GM12878 (cell line): ENCODE results near the gene GPR39. TPM values are rescaled to one million over a fixed set of nuclear protein-coding genes. Genes with fewer than 3 reads are reported as not detected.

Experiments
- ATAC-seq: fragments of 200-7000 bp; cut with Tn5 transposase; 3 replicates; pipeline ENCODE4 v1.9.1; 2020; ENCODE audit warnings: mild to moderate bottlenecking, moderate library complexity
- BruUV-seq: library from RNA; stranded (reverse); fragments of 400-500 nt; replicated peaks from 2 replicates; lab custom pipeline; 2021; lab: Mats Ljungman, UMichigan
- CTCF ChIA-PET: fragments of 300-600 bp; sonication (Branson Sonifier 250); formaldehyde crosslinking; extraction: SDS; loops from one replicate; lab custom pipeline; 2021; ENCODE audit warnings: inconsistent platforms; lab: Yijun Ruan, JAX
- POLR2A ChIA-PET: fragments of 350-600 bp; formaldehyde crosslinking; extraction: SDS; loops from one replicate; lab custom pipeline; 2021; ENCODE audit warnings: inconsistent platforms; lab: Charles Lee
- RAD21 ChIA-PET: fragments of 300-600 bp; sonication (Branson Sonifier 250); formaldehyde crosslinking; loops from one replicate; lab custom pipeline; 2023; ENCODE audit warnings: antibody characterized with exemption; ENCODE audit not compliant: unreplicated experiment; lab: Charles Lee
- SMC1A ChIA-PET: fragments of 300-600 bp; sonication (Branson Sonifier 250); formaldehyde crosslinking; loops from one replicate; lab custom pipeline; 2023; ENCODE audit not compliant: unreplicated experiment, uncharacterized antibody; lab: Charles Lee
- DNase-seq: peaks from one replicate; pipeline ENCODE4 v3.0.0-alpha.2; 2011; ENCODE audit warnings: low read depth, low spot score
- FAIRE-seq: peaks from 3 replicates; lab custom pipeline; 2011; peaks lifted over from hg19 to GRCh38; lab: Jason Lieb, UNC
- H2AFZ ChIP-seq: 2 replicates; pipeline ENCODE4 v1.6.0; 2011; ENCODE audit warnings: low read depth, low read length, control low read depth; ENCODE audit not compliant: control insufficient read depth
- H3K27ac ChIP-seq: 2 replicates; pipeline ENCODE4 v1.5.1; 2011; ENCODE audit warnings: control low read depth; ENCODE audit not compliant: control insufficient read depth, insufficient read depth
- H3K27me3 ChIP-seq, 2 experiments: replicated peaks in 1 of 2; 2 replicates each; pipeline versions ENCODE4 v1.6.0 to v1.6.1; 2011; ENCODE audit warnings: low read length in 1 of 2; ENCODE audit not compliant: control insufficient read depth in 2 of 2, insufficient read depth in 2 of 2
- H3K36me3 ChIP-seq, 2 experiments: 2 replicates each; pipeline ENCODE4 v1.5.1; 2011; ENCODE audit warnings: low read length in 1 of 2; ENCODE audit not compliant: control insufficient read depth in 2 of 2, insufficient read depth in 2 of 2
- H3K4me1 ChIP-seq: 2 replicates; pipeline ENCODE4 v1.6.1; 2011; ENCODE audit warnings: mild to moderate bottlenecking, low read length, moderate library complexity, mixed read lengths; ENCODE audit not compliant: control insufficient read depth, insufficient read depth
- H3K4me2 ChIP-seq: 2 replicates; pipeline ENCODE4 v1.6.0; 2011; ENCODE audit warnings: control low read depth; ENCODE audit not compliant: control insufficient read depth, insufficient read depth
- H3K4me3 ChIP-seq: fragments of 200-600 bp; sonication (generic); 2 replicates; pipeline ENCODE4 v1.5.1; 2016
- H3K79me2 ChIP-seq: 2 replicates; pipeline ENCODE4 v1.6.0; 2011; ENCODE audit warnings: low read length; ENCODE audit not compliant: control insufficient read depth, insufficient read depth
- H3K9ac ChIP-seq: 2 replicates; pipeline ENCODE4 v1.8.0; 2011; ENCODE audit warnings: low read length, control low read depth, mixed read lengths; ENCODE audit not compliant: control insufficient read depth, insufficient read depth
- H3K9me3 ChIP-seq: replicated peaks from 3 replicates; pipeline ENCODE4 v1.5.1; 2011; ENCODE audit warnings: mild to moderate bottlenecking, low read length; ENCODE audit not compliant: control insufficient read depth, insufficient read depth
- H4K20me1 ChIP-seq: 2 replicates; pipeline ENCODE4 v1.6.0; 2011; ENCODE audit not compliant: control insufficient read depth, insufficient read depth
- BCL11A ChIP-seq: IDR thresholded peaks from 2 replicates; pipeline ENCODE4 v1.6.1; 2011; ENCODE audit warnings: low read depth, low read length
- BCL3 ChIP-seq: IDR thresholded peaks from 2 replicates; pipeline ENCODE4 v1.6.1; 2011; ENCODE audit warnings: borderline replicate concordance, low read depth, mild to moderate bottlenecking, moderate library complexity, low read length; ENCODE audit not compliant: insufficient read depth, poor library complexity, severe bottlenecking
- CBX3 ChIP-seq: fragments of 200-600 bp; sonication (generic); IDR thresholded peaks from 2 replicates; pipeline ENCODE4 v1.6.1; 2016; ENCODE audit warnings: low read depth, borderline replicate concordance
- EED ChIP-seq: sonication (generic); IDR thresholded peaks from 2 replicates; pipeline ENCODE4 v1.6.1; 2016; ENCODE audit warnings: antibody characterized with exemption, low read depth
- JUNB ChIP-seq: IDR thresholded peaks from 2 replicates; pipeline ENCODE4 v1.6.1; 2016; ENCODE audit warnings: antibody characterized with exemption, mild to moderate bottlenecking
- MEF2B ChIP-seq: fragments of 450-650 bp; IDR thresholded peaks from 2 replicates; pipeline ENCODE4 v1.6.1; 2018; ENCODE audit warnings: mild to moderate bottlenecking, moderate library complexity; ENCODE audit not compliant: partially characterized antibody, poor library complexity, severe bottlenecking
- RELA ChIP-seq: fragments of 450-650 bp; IDR thresholded peaks from 2 replicates; pipeline ENCODE4 v1.8.0; 2014; ENCODE audit warnings: borderline replicate concordance; ENCODE audit not compliant: partially characterized antibody
- REST ChIP-seq: IDR thresholded peaks from 2 replicates; pipeline ENCODE4 v1.6.1; 2012; ENCODE audit warnings: mild to moderate bottlenecking, low read depth, low read length
- SMARCA5 ChIP-seq: fragments of 450-650 bp; IDR thresholded peaks from 2 replicates; pipeline ENCODE4 v1.6.1; 2017; ENCODE audit warnings: mild to moderate bottlenecking
- SUPT20H ChIP-seq: IDR thresholded peaks from 2 replicates; pipeline ENCODE4 v1.6.1; 2011; ENCODE audit warnings: low read depth, mild to moderate bottlenecking, low read length, moderate library complexity, borderline replicate concordance; ENCODE audit not compliant: control insufficient read depth
- SUZ12 ChIP-seq: fragments of 200-600 bp; sonication (generic); IDR thresholded peaks from one replicate; pipeline ENCODE4 v1.6.1; 2018; ENCODE audit warnings: antibody characterized with exemption, mild to moderate bottlenecking; ENCODE audit not compliant: unreplicated experiment
- TAF1 ChIP-seq: IDR thresholded peaks from 2 replicates; pipeline ENCODE4 v1.6.1; 2011; ENCODE audit warnings: mild to moderate bottlenecking, low read depth, low read length, borderline replicate concordance
- ZNF24 ChIP-seq: fragments of 450-650 bp; IDR thresholded peaks from 2 replicates; pipeline ENCODE4 v1.6.1; 2017; ENCODE audit warnings: antibody characterized with exemption, mild to moderate bottlenecking
- ZNF274 ChIP-seq: IDR thresholded peaks from one replicate; pipeline ENCODE4 v1.8.0; 2011; ENCODE audit not compliant: insufficient read length, insufficient read depth
- WGBS: methylation state at CpG from one replicate; pipeline ENCODE4 v1.1.6; 2016; ENCODE audit warnings: low lambda C conversion rate; ENCODE audit not compliant: insufficient replicate concordance, insufficient coverage; ENCODE audit errors: missing lambda C conversion rate; 5-methylcytosine and 5-hydroxymethylcytosine counted together
- in situ Hi-C: fragments of 300-500 bp; cut with MboI; formaldehyde crosslinking; loops from 9 replicates; pipeline ENCODE4 v1.14.3; 2018; ENCODE audit warnings: mixed read lengths
- intact Hi-C: fragments of 100-400 bp; cut with micrococcal nuclease; formaldehyde crosslinking; loops from one replicate; pipeline ENCODE4 v1.14.2; 2022; ENCODE audit not compliant: unreplicated experiment
- polyA plus RNA-seq, 11 experiments: library from polyadenylated mRNA; depleted of rRNA in 4 of 11; unstranded in 6 of 11; stranded (reverse) in 5 of 11; fragments of >200 nt; fragmentation: Nextera tagmentation in 4 of 11; fragmentation: Illumina TruSeq in 1 of 11; extraction: Ambion mirVana in 4 of 11; extraction: Trizol in 1 of 11; gene quantifications; 1 replicate in 1 of 11; 2 replicates in 10 of 11; pipeline versions ENCODE4 v1.2.1 to v1.2.3, GENCODE V29; 2011 to 2016; ENCODE audit warnings: inconsistent platforms in 2 of 11, missing spikeins in 2 of 11, low read depth in 1 of 11
- total RNA-seq, 4 experiments: library from RNA; depleted of rRNA in 3 of 4; stranded (reverse); fragments of >200 nt in 3 of 4; fragmentation: Illumina TruSeq in 1 of 4; extraction: Trizol in 1 of 4; gene quantifications; 2 replicates each; pipeline versions ENCODE4 v1.2.1 to v1.2.3, GENCODE V29; 2013 to 2021

Gene GPR39
- total and polyA plus RNA-seq, 10 of the 15 experiments (the other 5 are each of a cell fraction or from before 2014, with no cell fraction given): 0.05 to 0.23 TPM; not detected in 8

- Histone ChIP-seq H3K9ac (no peak overlapping the region), H4K20me1 (no peaks in the 10 kb centered on the region), H2AFZ (no peak overlapping the region), H3K36me3 (no peaks in the 10 kb centered on the region), H3K4me2 (no peak overlapping the region), H3K27ac (no peak overlapping the region), H3K4me3 (no peak overlapping the region)
- ATAC-seq (no peak), FAIRE-seq (no peak), DNase-seq (no peak)
- in situ Hi-C loops (no loop called here), intact Hi-C loops (no loop called here)
- 0% methylated on average over 3 of the region's 3 CpGs for whole genome bisulfite sequencing
- BruUV-seq: no TSS peak
- ChIA-PET CTCF (interaction anchor here (1.7 kb wide), 1 partner anchor 51 kb away, joined by 6 read pairs; no protein-coding TSS in a partner anchor), SMC1A (no interaction called here)
- TF ChIP-seq JUNB (no peak), EED (no peak), SUZ12 (no peak), ZNF274 (no peak), ZNF24 (no peak), SMARCA5 (no peak)
- TF ChIP-seq, all 136 proteins: peak for 0
- Histone ChIP-seq H3K79me2 (no peaks in the 10 kb centered on the region), H3K27me3 (no peaks in the 10 kb centered on the region), H3K9me3 (no peaks in the 10 kb centered on the region), H3K4me1 (no peaks in the 10 kb centered on the region)
- ChIA-PET RAD21 (no interaction called here), POLR2A (interaction anchor here (0.5 kb wide), 1 partner anchor 664 kb away, joined by 3 read pairs; no protein-coding TSS in a partner anchor)
These were observed 181.9 kb downstream of the GPR39 start for GRCh38 chr2:132598536-132598935.

- H4K20me1 ChIP-seq: no peaks in the 10 kb centered on the region
- intact Hi-C loops (no loop called here), in situ Hi-C loops (no loop called here)
- no peaks in the 10 kb centered on the region for H3K79me2 ChIP-seq
- WGBS: 39% methylated on average over 4 of the region's 4 CpGs
- no peak overlapping the region for H3K9ac ChIP-seq
- no peak for ATAC-seq
- no peak for DNase-seq
- no peak overlapping the region for H3K27ac ChIP-seq
- no peaks in the 10 kb centered on the region for H3K4me1 ChIP-seq
- H3K36me3 ChIP-seq: no peaks in the 10 kb centered on the region
- RAD21 ChIA-PET: no interaction called here
- H3K4me2 ChIP-seq: no peak overlapping the region
- H3K4me3 ChIP-seq: no peak overlapping the region
- CTCF ChIA-PET: interaction anchor here (0.6 kb wide), 1 partner anchor 1058 kb away, joined by 3 read pairs; no protein-coding TSS in a partner anchor
- SMC1A ChIA-PET: no interaction called here
- no peaks in the 10 kb centered on the region for H3K9me3 ChIP-seq
- POLR2A ChIA-PET: no interaction called here
- no peaks in the 10 kb centered on the region for H3K27me3 ChIP-seq
- no peak for FAIRE-seq
- BruUV-seq: no TSS peak
- H2AFZ ChIP-seq: no peak overlapping the region
- TF ChIP-seq MEF2B (no peak), BCL11A (no peak), BCL3 (no peak), RELA (no peak), CBX3 (no peak), SUPT20H (no peak), TAF1 (no peak), REST (no peak)
These were observed 183.0 kb downstream of the GPR39 start for GRCh38 chr2:132599556-132599955.
